Measurements from ENCODE around the gene EIF5AL1.
"Not testable (repeated sequence)": the region's sequence is repeated elsewhere in the genome, so short reads cannot be mapped to it uniquely, and the experiment has no call there.

DNA sequence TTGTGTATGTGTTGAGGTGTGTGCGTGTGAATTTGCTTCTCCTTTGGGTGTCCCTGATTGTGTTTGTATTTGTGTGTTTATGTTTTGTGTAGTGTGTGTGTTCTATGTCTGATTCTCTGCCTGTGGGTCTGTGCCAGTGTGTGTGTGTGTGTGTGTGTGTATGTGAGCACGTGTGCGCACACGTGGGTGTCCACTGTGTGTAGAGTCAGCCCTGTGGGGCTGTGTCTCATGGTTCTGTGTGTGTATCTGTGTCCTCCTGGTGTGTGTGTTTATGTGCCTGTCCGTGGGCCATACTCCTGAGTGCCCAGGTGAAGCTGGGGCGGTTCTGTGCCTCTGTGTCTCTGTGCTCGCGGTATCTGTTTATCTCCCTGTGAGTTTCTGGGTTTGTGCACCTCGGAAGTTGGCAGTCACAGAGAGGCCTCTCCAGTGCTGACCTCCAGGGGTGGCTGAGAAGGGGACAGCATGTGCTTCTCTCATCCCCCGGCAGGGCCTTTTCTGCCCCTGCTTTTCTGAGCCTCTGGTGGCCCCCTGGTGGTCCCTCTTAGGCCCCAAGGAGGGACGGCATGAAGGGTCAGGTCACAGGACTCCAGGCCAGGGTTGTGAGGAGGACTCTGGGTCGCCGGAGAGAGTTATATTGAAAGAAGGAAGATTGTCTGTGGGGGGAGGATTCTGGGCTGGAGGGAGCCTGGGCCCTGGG is 11.0 kb downstream of the EIF5AL1 start:
- not testable (repeated sequence) for TF ChIP-seq SP1 (CRISPR knock-in tag; conservative IDR thresholded peaks at IDR 0.05); TP53 (CRISPR knock-in tag; IDR thresholded peaks at IDR 0.05); SMAD4 (CRISPR knock-in tag; IDR thresholded peaks at IDR 0.05); OVOL2 (CRISPR knock-in tag; IDR thresholded peaks at IDR 0.05; ENCODE audit: borderline replicate concordance); TCF7 (CRISPR knock-in tag; IDR thresholded peaks at IDR 0.05; ENCODE audit: low read depth); JUN (CRISPR knock-in tag; IDR thresholded peaks at IDR 0.05); NR2C2 (CRISPR knock-in tag; IDR thresholded peaks at IDR 0.05); CREM (CRISPR knock-in tag; IDR thresholded peaks at IDR 0.05)
- TF ChIP-seq, protein P1, sequence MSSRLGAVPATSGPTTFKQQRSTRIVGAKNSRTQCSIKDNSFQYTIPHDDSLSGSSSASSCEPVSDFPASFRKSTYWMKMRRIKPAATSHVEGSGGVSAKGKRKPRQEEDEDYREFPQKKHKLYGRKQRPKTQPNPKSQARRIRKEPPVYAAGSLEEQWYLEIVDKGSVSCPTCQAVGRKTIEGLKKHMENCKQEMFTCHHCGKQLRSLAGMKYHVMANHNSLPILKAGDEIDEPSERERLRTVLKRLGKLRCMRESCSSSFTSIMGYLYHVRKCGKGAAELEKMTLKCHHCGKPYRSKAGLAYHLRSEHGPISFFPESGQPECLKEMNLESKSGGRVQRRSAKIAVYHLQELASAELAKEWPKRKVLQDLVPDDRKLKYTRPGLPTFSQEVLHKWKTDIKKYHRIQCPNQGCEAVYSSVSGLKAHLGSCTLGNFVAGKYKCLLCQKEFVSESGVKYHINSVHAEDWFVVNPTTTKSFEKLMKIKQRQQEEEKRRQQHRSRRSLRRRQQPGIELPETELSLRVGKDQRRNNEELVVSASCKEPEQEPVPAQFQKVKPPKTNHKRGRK (CRISPR knock-in tag; IDR thresholded peaks at IDR 0.05; ENCODE audit: borderline replicate concordance): not testable (repeated sequence)
- TF ChIP-seq, protein P2, sequence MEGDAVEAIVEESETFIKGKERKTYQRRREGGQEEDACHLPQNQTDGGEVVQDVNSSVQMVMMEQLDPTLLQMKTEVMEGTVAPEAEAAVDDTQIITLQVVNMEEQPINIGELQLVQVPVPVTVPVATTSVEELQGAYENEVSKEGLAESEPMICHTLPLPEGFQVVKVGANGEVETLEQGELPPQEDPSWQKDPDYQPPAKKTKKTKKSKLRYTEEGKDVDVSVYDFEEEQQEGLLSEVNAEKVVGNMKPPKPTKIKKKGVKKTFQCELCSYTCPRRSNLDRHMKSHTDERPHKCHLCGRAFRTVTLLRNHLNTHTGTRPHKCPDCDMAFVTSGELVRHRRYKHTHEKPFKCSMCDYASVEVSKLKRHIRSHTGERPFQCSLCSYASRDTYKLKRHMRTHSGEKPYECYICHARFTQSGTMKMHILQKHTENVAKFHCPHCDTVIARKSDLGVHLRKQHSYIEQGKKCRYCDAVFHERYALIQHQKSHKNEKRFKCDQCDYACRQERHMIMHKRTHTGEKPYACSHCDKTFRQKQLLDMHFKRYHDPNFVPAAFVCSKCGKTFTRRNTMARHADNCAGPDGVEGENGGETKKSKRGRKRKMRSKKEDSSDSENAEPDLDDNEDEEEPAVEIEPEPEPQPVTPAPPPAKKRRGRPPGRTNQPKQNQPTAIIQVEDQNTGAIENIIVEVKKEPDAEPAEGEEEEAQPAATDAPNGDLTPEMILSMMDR (IDR thresholded peaks at IDR 0.05): not testable (repeated sequence)
- TF ChIP-seq, protein P3, sequence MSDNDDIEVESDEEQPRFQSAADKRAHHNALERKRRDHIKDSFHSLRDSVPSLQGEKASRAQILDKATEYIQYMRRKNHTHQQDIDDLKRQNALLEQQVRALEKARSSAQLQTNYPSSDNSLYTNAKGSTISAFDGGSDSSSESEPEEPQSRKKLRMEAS (CRISPR knock-in tag; IDR thresholded peaks at IDR 0.05): not testable (repeated sequence)
- TF ChIP-seq, protein P4, sequence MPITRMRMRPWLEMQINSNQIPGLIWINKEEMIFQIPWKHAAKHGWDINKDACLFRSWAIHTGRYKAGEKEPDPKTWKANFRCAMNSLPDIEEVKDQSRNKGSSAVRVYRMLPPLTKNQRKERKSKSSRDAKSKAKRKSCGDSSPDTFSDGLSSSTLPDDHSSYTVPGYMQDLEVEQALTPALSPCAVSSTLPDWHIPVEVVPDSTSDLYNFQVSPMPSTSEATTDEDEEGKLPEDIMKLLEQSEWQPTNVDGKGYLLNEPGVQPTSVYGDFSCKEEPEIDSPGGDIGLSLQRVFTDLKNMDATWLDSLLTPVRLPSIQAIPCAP (CRISPR knock-in tag; IDR thresholded peaks at IDR 0.05): not testable (repeated sequence)
- TF ChIP-seq, protein P5, sequence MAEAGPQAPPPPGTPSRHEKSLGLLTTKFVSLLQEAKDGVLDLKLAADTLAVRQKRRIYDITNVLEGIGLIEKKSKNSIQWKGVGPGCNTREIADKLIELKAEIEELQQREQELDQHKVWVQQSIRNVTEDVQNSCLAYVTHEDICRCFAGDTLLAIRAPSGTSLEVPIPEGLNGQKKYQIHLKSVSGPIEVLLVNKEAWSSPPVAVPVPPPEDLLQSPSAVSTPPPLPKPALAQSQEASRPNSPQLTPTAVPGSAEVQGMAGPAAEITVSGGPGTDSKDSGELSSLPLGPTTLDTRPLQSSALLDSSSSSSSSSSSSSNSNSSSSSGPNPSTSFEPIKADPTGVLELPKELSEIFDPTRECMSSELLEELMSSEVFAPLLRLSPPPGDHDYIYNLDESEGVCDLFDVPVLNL (CRISPR knock-in tag; IDR thresholded peaks at IDR 0.05; ENCODE audit: borderline replicate concordance, low read depth): not testable (repeated sequence)

Measured in WTC11 (cell line).